GM18873 (cell line): ENCODE results near the gene TMEM9.
A peak's percentile ranks its signal among the peaks of the same experiment; 100 is the strongest.

Experiments used
- ATAC-seq: cut with Tn5 transposase; IDR thresholded peaks from one replicate; pipeline ENCODE4 v1.9.1; 2021; ENCODE audit warnings: mild to moderate bottlenecking, moderate library complexity, moderate number of reproducible peaks; ENCODE audit not compliant: unreplicated experiment, low FRiP score

Gene TMEM9

GRCh38 chr1:201154389-201155165 lies at the start of gene TMEM9:
Gene TMEM9, minus strand, starts transcription at chr1:201154474. Its CDS starts 551 bp downstream, at chr1:201153923.
- peak; percentile 82 for ATAC-seq

GRCh38 chr1:201198598-201198997 lies 44.3 kb upstream of the TMEM9 start:
- no peak for ATAC-seq

GRCh38 chr1:201194046-201194445 lies 39.8 kb upstream of the TMEM9 start:
- ATAC-seq: no peak

- ATAC-seq: no peak
Observed at GRCh38 chr1:201192261-201192788, 38.1 kb upstream of the TMEM9 start.

- ATAC-seq: no peak
Observed at GRCh38 chr1:201191653-201192260, 37.5 kb upstream of the TMEM9 start.

- no peak for ATAC-seq
Observed at GRCh38 chr1:201190624-201191051, 36.4 kb upstream of the TMEM9 start, which contains the start of gene IGFN1. Gene IGFN1, plus strand, starts transcription at chr1:201190824. Its CDS starts 2,470 bp downstream, at chr1:201193294.

GRCh38 chr1:201190005-201190404 lies 35.7 kb upstream of the TMEM9 start:
- no peak for ATAC-seq

- ATAC-seq: no peak
Observed at GRCh38 chr1:201189085-201189484, 34.8 kb upstream of the TMEM9 start.

- no peak for ATAC-seq
Observed at GRCh38 chr1:201186192-201186591, 31.9 kb upstream of the TMEM9 start.

- ATAC-seq: no peak
Observed at GRCh38 chr1:201185527-201186128, 31.4 kb upstream of the TMEM9 start.

- ATAC-seq: no peak
Observed at GRCh38 chr1:201185123-201185453, 30.8 kb upstream of the TMEM9 start.

- ATAC-seq: no peak
Observed at GRCh38 chr1:201184307-201185122, 30.2 kb upstream of the TMEM9 start.

GRCh38 chr1:201183753-201184152 lies 29.5 kb upstream of the TMEM9 start:
- ATAC-seq: no peak

GRCh38 chr1:201183209-201183608 lies 28.9 kb upstream of the TMEM9 start:
- no peak for ATAC-seq

GRCh38 chr1:201181726-201182125 lies 27.5 kb upstream of the TMEM9 start:
- no peak for ATAC-seq

GRCh38 chr1:201181323-201181722 lies 27.0 kb upstream of the TMEM9 start:
- no peak for ATAC-seq

GRCh38 chr1:201180901-201181300 lies 26.6 kb upstream of the TMEM9 start:
- no peak for ATAC-seq

GRCh38 chr1:201180141-201180540 lies 25.9 kb upstream of the TMEM9 start:
- ATAC-seq: no peak

- ATAC-seq: no peak
Observed at GRCh38 chr1:201178718-201179117, 24.4 kb upstream of the TMEM9 start.

GRCh38 chr1:201176940-201177339 lies 22.7 kb upstream of the TMEM9 start:
- ATAC-seq: no peak
